Kidney (tissue), 14 donors: ENCODE results near the gene ALK. TPM values are rescaled to one million over a fixed set of nuclear protein-coding genes. Genes with fewer than 3 reads are reported as not detected.

ENCODE experiments used
- DNase-seq, 5 donors: peaks; one replicate each; pipeline ENCODE4 v3.0.0-alpha.2; 2013 to 2020
- FAIRE-seq: peaks from 2 replicates; lab custom pipeline; 2012; peaks lifted over from hg19 to GRCh38; lab: Jason Lieb, UNC
- H3K27ac ChIP-seq, 2 donors: one replicate each; pipeline ENCODE4 v1.7.0; 2013; ENCODE audit warnings: low read depth in 2 of 2, low read length in 2 of 2, inconsistent platforms in 1 of 2
- H3K27me3 ChIP-seq: one replicate; pipeline ENCODE4 v1.7.1; 2013; ENCODE audit warnings: low read length, inconsistent platforms; ENCODE audit not compliant: control insufficient read depth, insufficient read depth
- H3K36me3 ChIP-seq, 3 donors: one replicate each; pipeline versions ENCODE4 v1.7.0 to v1.7.1; 2013; ENCODE audit warnings: low read length in 3 of 3, control low read depth in 1 of 3, inconsistent platforms in 1 of 3; ENCODE audit not compliant: insufficient read depth in 3 of 3, control insufficient read depth in 2 of 3
- H3K4me1 ChIP-seq, 3 donors: one replicate each; pipeline versions ENCODE4 v1.7.0 to v1.7.1; 2013; ENCODE audit warnings: low read length in 3 of 3, inconsistent platforms in 1 of 3, low read depth in 1 of 3; ENCODE audit not compliant: control insufficient read depth in 2 of 3, insufficient read depth in 2 of 3
- H3K4me3 ChIP-seq, 3 donors: one replicate each; pipeline versions ENCODE4 v1.7.0 to v1.8.1; 2013; ENCODE audit warnings: low read length in 3 of 3, control low read depth in 1 of 3, inconsistent platforms in 1 of 3
- H3K9ac ChIP-seq, 3 donors: one replicate each; pipeline versions ENCODE4 v1.7.0 to v1.7.1; 2013; ENCODE audit warnings: low read length in 3 of 3, control low read depth in 1 of 3, inconsistent platforms in 1 of 3
- H3K9me3 ChIP-seq, 3 donors: one replicate each; pipeline versions ENCODE4 v1.7.0 to v1.7.1; 2013; ENCODE audit warnings: low read length in 3 of 3, control low read depth in 1 of 3, inconsistent platforms in 1 of 3; ENCODE audit not compliant: control insufficient read depth in 2 of 3, insufficient read depth in 1 of 3
- intact Hi-C: fragments of 100-400 bp; cut with DNase I; formaldehyde crosslinking; loops from one replicate; pipeline ENCODE4 v1.11.1; 2022
- polyA plus RNA-seq: library from polyadenylated mRNA; stranded (reverse); fragments of 350-450 nt; fragmentation: Illumina TruSeq; extraction: RNeasy Lipid Tissue Mini Kit (QIAGEN cat#74804); gene quantifications from one replicate; pipeline ENCODE4 v1.2.3, GENCODE V29; 2014; ENCODE audit warnings: low read depth, low replicate concordance; ENCODE audit not compliant: insufficient read depth
- total RNA-seq: library from RNA; stranded (reverse); fragmentation: NEBNext Ultra II Directional; extraction: Animal tissue kit (Norgen Biotek cat#: 25700); gene quantifications from one replicate; pipeline ENCODE4 v1.2.1, GENCODE V29; 2021
- TF ChIP-seq, protein P1 (sequence below): IDR thresholded peaks from 3 replicates; pipeline ENCODE4 v1.5.1; 2012; ENCODE audit warnings: mild to moderate bottlenecking, moderate library complexity, borderline replicate concordance; ENCODE audit not compliant: insufficient read depth; ENCODE audit errors: extremely low read depth
- donor health status: control.
- donor health status: control.
- donor health status: control.
- donor health status: control.
- donor health status: control.
- donor health status: DM: yes; HTN: yes; CAD: no.
- donor health status: Normal renal cell carcinoma (clear cell type).

ALK gene
- total and polyA plus RNA-seq, 2 donors from 2014 or later, result 0.13 TPM; not detected in 1

GRCh38 chr2:29443151-29443550 is 478.2 kb downstream of the ALK start:
- DNase-seq (no peak), FAIRE-seq (no peak)
- intact Hi-C loops, result no loop called here
- Histone ChIP-seq H3K4me1 (no peaks in the 10 kb centered on the region), H3K27ac (no peak overlapping the region), H3K36me3 (no peaks in the 10 kb centered on the region), H3K9ac (no peak overlapping the region), H3K4me3 (no peak overlapping the region), H3K9me3 (no peaks in the 10 kb centered on the region), H3K27me3 (no peaks in the 10 kb centered on the region)
- TF ChIP-seq, protein P1, sequence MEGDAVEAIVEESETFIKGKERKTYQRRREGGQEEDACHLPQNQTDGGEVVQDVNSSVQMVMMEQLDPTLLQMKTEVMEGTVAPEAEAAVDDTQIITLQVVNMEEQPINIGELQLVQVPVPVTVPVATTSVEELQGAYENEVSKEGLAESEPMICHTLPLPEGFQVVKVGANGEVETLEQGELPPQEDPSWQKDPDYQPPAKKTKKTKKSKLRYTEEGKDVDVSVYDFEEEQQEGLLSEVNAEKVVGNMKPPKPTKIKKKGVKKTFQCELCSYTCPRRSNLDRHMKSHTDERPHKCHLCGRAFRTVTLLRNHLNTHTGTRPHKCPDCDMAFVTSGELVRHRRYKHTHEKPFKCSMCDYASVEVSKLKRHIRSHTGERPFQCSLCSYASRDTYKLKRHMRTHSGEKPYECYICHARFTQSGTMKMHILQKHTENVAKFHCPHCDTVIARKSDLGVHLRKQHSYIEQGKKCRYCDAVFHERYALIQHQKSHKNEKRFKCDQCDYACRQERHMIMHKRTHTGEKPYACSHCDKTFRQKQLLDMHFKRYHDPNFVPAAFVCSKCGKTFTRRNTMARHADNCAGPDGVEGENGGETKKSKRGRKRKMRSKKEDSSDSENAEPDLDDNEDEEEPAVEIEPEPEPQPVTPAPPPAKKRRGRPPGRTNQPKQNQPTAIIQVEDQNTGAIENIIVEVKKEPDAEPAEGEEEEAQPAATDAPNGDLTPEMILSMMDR, result no peak

GRCh38 chr2:29440921-29441623 is 480.3 kb downstream of the ALK start:
- Histone ChIP-seq H3K27ac (no peak overlapping the region), H3K4me1 (no peaks in the 10 kb centered on the region), H3K27me3 (no peaks in the 10 kb centered on the region), H3K9ac (no peak overlapping the region), H3K9me3 (no peaks in the 10 kb centered on the region), H3K4me3 (no peak overlapping the region), H3K36me3 (no peaks in the 10 kb centered on the region)
- TF ChIP-seq, protein P1, result no peak
- intact Hi-C loops, result no loop called here
- DNase-seq, result no peak
- no peak for FAIRE-seq

GRCh38 chr2:29433920-29434319 is 487.5 kb downstream of the ALK start:
- intact Hi-C loops, result no loop called here
- Histone ChIP-seq H3K4me1 (no peaks in the 10 kb centered on the region), H3K27ac (no peak overlapping the region), H3K27me3 (no peaks in the 10 kb centered on the region), H3K4me3 (no peak overlapping the region), H3K9me3 (no peaks in the 10 kb centered on the region), H3K9ac (no peak overlapping the region), H3K36me3 (no peaks in the 10 kb centered on the region)
- TF ChIP-seq, protein P1, result no peak
- no peak for DNase-seq
- no peak for FAIRE-seq
